ENCODE data around the gene KIAA1217.
A peak's percentile ranks its signal among the peaks of the same experiment; 100 is the strongest.

The KIAA1217 gene

DNA sequence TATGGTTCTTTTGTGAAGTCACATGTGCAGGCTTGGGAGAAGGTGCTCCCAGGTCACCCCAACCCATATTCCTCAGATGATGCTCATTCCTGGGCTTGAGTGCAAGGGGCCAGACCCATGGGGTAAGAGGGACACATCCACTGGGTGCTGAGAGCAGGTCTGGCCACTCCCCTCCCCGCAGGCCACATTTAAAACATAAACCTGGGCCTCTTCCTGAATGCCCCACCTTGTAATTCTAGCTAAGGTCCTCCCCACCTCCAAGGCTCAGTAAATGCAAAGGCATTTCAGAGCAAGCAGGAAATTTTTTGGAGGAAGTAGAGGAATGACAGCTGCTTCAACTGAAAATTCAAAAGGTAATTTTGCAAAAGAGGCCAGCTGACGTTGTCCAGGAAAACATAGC is 342.2 kb downstream of the KIAA1217 start:
- no peak for DNase-seq (ENCODE audit: low spot score)

DNA sequence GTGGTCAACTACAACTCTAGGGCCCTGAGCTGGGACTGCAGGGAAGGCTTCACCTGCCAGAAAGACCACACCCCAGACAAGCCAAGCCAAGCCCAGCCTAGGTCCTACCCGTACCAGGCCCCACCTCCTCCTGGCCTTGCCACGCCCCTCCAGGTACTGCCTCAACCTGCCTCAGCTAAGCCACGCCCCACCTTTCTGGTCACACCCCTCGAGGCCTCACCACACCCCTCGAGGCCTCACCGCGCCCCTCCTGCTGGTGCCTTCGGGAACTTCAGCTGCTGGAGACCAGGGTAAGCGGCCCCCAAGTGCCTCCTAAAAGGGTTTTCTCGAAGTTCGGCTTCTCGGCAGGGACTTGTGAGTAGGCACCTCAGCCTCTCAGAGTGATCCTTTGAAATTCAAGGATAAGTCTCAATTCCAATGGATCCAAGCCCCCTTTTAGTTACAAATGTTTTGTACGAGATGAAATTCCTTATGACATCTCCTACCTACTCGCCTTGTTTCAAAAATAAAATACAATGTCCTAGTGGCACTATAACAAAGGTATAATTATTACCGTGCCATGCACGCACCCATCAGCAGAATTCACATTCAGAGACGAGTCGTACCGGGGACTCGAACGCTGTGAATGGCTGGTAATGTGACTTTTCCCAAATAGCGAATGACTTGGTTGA is 343.5 kb downstream of the KIAA1217 start:
- peak; percentile 80 for DNase-seq (ENCODE audit: low spot score)

DNA sequence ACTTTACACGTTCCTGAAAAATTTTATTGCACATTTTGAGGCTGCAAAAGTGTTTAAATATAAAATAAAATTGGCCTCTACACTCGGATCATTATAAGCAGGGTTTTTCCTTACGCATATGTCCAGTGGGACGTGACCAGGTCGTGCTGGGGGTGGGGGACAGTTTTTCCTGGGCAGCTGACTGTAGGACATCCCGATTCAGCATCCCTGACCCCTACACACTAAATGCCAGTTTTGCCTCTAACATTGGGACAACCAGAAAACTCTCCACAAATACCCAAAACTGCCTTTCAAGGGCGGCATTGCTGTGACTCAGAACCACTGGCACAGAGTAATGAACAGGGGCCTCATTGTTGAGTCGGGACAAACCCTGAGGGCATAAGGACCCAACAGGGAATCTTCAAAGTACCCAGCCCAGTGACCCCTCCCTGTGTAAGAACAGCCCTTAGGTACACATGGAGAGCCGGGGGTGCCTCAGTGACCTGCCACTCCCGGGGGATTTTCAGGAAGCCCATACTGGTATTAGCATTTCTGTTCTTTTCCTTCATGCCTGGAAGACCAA is 344.2 kb downstream of the KIAA1217 start:
- no peak for DNase-seq (ENCODE audit: low spot score)

DNA sequence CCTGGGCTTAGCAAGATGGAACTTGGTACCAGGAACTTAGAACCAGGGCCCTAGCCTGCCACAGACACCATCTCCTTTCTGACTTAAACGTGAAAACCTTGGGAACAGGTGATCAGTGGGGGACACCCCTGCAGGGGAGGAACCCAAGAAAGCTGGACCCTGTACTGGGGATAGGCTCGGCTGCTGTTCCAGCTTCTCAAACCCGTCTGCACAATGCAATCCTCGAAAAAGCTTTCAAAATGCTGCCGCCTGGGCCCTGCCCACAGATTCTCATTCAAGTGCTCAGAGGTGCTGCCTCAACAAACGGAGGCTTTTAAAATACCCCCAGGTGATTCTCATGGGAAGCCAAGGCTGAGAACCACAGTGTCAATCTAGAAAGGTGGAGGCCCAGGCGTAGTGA is 345.1 kb downstream of the KIAA1217 start:
- DNase-seq (ENCODE audit: low spot score) = no peak

DNA sequence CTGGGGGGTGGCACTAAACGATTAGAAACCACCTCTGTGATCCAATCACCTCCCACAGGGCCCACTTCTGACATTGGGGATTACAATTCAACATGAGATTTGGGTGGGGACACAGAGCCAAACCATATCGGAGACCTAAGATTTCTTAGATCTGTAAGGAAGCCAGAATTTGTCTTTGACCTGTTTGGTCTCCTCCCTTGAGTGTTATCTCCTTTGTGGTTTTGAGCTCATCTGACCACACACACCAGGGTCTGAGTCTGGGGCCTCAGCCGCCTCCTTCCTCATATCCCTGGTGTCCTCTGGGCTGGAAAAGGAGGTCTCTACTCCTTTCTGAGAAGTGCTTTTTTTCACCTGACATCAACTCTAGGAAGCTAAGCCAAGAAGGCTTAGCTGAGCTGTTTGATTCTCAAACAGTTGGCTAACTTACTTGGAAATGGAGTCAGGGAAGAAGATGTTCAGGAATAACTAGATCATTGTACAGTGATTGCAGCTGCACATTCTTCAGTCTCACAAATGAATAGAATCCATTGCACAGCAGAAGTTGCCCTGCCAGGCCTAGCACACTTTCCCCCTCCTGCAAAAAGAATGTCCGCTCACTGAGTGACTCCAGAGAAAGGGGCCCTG is 347.3 kb downstream of the KIAA1217 start:
- no peak for DNase-seq (ENCODE audit: low spot score)

- peak; percentile 71 for DNase-seq (ENCODE audit: low spot score)
These were observed 348.1 kb downstream of the KIAA1217 start for GRCh38 chr10:24556750-24557742.

- no peak for DNase-seq (ENCODE audit: low spot score)
These were observed 352.5 kb downstream of the KIAA1217 start for GRCh38 chr10:24561453-24561852.

GRCh38 chr10:24568042-24568441 is 359.1 kb downstream of the KIAA1217 start:
- no peak for DNase-seq (ENCODE audit: low spot score)

DNA sequence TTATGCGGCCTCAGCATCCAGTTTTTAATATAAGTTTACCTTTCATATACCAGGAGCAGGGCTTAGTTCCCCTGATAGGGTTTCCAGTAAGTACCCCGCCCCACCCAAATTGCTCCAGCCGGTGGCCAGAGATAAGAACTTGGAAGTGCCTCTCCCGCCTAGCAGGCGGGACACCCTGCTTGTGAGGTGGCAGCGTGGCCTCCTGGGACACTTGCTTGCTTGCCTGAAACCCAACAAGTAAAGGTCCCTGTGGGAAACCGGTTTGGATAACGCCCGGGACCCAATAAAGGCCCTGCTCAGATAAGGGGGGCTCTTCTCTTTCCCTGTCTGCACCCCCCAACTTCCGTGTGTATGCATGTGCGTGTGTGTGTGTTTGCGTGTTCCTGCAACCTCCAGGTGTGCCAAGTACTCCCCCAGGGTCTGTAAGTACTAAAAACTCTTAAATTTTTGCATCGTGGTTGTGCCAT is 360.4 kb downstream of the KIAA1217 start:
- no peak for DNase-seq (ENCODE audit: low spot score)

DNA sequence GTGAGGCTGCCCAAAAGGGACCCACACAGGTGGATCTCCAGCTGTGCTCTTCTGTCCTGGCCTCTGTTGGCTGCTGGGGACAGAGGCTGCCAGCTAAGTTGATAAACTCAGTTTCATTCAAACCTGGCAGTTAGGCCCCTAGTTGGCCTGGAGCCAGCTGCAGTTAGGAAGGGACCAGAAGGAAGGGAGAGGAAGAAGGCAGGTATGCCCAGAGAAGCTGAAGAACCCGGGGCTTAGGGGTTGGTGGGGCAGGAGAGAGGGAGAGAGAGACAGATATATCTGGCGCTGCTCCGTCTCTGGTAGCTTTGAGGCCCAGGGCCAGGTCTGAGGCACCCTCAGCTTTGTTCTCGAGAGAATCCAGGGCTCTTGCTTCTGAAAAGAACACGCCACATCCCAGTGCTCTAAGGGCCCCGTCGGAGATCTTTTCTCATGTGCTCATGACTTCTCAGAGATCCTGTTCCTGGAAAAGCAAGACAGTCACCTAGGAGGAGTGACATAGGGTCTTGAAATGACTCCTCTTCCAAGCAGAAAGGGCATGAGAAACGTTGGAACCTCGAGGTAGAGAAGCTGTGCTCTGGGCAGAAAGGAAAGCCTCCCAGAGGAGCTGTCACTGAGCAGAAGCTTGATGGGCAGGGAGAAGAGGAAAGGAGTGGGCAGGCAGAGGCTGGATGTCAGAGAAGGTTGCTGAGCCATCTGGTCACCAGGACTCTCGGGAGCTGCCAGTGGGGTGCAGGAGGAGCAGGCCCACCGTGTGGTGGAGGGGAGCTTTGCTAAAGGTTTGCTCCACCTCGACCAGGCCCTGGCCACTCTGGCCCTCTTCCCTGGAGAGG is 361.1 kb downstream of the KIAA1217 start:
- no peak for DNase-seq (ENCODE audit: low spot score)

DNA sequence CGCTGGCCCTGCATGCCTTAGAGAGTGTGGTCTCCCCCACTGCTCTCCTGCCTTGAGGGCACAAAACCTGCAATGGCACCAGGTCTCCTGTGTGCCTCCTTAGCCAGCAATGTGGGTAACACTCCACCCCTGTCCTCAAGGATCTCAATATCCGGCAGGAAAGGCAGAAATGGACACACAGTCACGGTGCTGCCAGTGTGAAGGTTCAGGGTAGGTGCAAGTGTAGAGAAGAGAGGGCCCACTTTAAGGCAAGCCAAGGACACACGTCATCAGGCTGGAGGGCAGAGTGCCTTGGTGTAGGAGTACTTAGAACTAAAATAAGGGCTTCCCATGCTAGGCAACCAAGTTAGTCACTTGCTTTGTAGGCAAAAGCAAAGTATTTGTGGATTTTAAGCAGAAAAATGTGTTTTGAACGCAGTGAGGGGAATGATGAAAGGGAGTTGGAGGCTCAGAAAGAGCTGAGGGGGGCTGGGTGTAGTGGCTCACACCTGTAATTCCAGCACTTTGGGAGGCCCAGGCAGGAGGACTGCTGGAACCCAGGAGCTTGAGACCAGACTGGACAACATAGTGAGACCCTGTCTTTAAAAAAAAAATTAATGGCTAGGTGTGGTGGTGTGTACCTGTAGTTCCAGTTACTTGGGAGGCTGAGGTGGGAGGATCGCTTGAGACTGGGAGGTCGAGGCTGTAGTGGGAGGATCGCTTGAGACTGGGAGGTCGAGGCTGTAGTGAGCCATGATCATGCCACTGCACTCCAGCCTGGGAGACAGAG is 361.9 kb downstream of the KIAA1217 start:
- DNase-seq (ENCODE audit: low spot score) = no peak

DNA sequence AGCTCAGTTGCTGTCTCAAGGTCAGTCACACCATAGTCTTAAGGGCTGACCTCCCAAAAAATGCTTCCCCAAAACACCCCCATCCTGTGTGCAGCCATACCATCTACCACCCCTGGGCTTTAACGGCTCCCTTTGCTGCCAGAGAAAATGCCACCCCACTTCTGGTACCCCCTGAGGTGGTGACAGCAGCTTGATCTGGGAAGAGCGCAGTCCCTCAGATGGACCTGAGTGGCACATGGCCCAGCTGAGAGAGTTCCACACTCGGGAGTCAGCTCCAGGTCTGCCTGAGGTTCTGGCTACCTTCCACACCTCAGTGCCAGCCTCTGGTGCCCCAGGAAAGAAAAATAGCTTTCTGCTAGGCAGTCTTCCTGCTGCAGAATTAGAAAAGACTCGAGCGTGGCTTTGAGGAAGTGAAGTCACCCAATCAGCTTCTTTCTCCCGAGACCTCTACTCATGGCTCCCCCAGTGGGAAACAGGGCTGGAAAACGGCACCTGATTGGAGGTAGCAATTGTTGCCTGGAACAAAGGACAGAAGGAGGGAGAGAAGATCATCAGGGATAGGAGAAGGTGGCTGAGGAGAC is 363.0 kb downstream of the KIAA1217 start:
- DNase-seq (ENCODE audit: low spot score) = no peak

DNA sequence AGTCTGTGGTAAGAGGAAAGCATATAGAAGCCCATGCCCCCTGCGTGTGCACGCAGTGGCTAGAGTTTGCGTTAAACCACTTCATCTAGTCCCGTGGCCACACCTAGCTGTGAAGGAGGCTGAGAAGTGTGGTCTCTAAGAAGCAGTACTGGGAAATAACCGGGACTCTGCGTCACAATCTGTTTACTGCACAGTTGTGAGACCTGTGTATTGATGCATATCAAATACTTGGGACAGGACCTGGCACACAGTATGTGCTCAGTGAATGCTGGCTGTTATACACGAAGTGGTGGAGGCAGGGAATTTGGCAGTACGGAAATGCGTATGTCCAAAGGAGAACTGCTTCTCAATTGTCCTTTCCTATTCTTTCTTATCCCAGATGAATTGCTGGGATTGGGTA is 365.2 kb downstream of the KIAA1217 start:
- DNase-seq (ENCODE audit: low spot score) = no peak

- no peak for DNase-seq (ENCODE audit: low spot score)
These were observed 365.7 kb downstream of the KIAA1217 start for GRCh38 chr10:24574578-24575155.

- no peak for DNase-seq (ENCODE audit: low spot score)
These were observed 366.6 kb downstream of the KIAA1217 start for GRCh38 chr10:24575481-24576002.

GRCh38 chr10:24579448-24579847 is 370.5 kb downstream of the KIAA1217 start:
- no peak for DNase-seq (ENCODE audit: low spot score)

DNA sequence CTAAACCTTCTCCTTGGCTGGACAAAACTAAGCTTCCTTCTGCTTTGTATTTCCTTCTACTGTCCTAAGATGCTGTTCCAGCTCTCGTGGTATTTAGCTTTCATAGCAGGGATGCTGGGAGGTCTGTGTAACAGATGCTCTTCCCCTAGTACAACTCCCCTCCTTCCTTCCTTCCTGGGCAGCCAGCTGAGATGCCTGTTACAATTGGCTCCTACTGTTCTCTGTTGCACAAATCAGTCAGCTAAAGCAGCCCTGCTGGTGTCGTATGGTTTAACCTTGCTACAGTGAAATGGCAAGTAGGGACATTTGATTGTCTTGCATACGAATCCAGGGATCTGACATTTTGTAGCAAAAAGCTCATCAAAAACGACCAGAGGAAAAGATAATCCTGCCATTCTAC is 371.0 kb downstream of the KIAA1217 start:
- no peak for DNase-seq (ENCODE audit: low spot score)

- no peak for DNase-seq (ENCODE audit: low spot score)
These were observed 380.3 kb downstream of the KIAA1217 start for GRCh38 chr10:24589265-24589664.

- no peak for DNase-seq (ENCODE audit: low spot score)
These were observed 381.9 kb downstream of the KIAA1217 start for GRCh38 chr10:24590697-24591457.

Measured in NAMALWA (cell line).